Body of pancreas (tissue), 4 donors: ENCODE measurements around the gene AGPAT3.

Experiments used
- POLR2A ChIP-seq, 3 donors: fragments of 450-650 bp; IDR thresholded peaks; one replicate each; pipeline ENCODE4 v1.6.1; 2016; ENCODE audit warnings: antibody characterized with exemption in 3 of 3, mild to moderate bottlenecking in 2 of 3
- TF ChIP-seq, protein P1 (sequence below), 7 experiments: fragments of 450-650 bp in 4 of 7; fragments of 200-600 bp in 3 of 7; sonication (generic) in 3 of 7; IDR thresholded peaks; one replicate each; pipeline ENCODE4 v1.5.1; 2016 to 2019; ENCODE audit warnings: antibody characterized with exemption in 7 of 7

GRCh38 chr21:43851593-43851992, 13.4 kb upstream of the AGPAT3 start:
- TF ChIP-seq, protein P1, sequence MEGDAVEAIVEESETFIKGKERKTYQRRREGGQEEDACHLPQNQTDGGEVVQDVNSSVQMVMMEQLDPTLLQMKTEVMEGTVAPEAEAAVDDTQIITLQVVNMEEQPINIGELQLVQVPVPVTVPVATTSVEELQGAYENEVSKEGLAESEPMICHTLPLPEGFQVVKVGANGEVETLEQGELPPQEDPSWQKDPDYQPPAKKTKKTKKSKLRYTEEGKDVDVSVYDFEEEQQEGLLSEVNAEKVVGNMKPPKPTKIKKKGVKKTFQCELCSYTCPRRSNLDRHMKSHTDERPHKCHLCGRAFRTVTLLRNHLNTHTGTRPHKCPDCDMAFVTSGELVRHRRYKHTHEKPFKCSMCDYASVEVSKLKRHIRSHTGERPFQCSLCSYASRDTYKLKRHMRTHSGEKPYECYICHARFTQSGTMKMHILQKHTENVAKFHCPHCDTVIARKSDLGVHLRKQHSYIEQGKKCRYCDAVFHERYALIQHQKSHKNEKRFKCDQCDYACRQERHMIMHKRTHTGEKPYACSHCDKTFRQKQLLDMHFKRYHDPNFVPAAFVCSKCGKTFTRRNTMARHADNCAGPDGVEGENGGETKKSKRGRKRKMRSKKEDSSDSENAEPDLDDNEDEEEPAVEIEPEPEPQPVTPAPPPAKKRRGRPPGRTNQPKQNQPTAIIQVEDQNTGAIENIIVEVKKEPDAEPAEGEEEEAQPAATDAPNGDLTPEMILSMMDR (IDR thresholded peaks at IDR 0.05), result no peak
- no peak for TF ChIP-seq POLR2A (IDR thresholded peaks at IDR 0.05)
